Measurements from ENCODE around the gene ENHO. TPM values are rescaled to one million over a fixed set of nuclear protein-coding genes. Genes with fewer than 3 reads are reported as not detected.
A peak's percentile ranks its signal among the peaks of the same experiment; 100 is the strongest.

Gene ENHO
- total RNA-seq, 1 donor from 2014 or later, result not detected

DNA sequence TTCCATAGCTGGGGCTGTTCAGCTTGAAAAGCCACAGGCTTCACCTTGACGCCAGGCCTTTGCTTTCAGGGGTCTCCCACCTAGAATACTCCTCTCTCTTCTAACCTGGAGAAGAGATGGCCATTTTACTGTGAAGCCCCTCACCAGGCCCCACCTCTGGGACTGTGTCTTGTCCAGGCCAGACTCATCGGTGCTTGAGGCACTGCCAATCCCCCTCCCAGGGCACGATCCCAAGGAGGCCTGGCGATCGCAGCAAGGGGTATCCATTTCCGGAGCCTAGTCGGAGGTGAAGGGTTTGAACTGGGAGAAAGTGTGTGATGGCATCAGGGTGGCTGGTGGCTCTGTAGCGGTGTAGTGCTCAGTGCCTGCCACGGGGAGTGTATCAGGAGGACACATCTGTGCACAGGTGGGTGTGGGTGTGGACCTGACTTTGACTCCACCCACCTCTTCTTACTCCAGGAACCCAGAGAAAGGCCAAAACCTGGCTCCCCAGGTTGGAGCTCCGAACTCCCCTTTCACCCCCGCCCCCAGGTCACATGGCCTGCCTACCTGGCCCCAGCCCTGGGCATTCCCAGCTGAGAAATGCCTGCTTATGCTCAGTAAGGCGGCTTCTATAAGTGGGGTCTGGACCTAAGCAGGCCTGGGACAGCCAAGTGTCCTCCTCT, 27.4 kb upstream of the ENHO start:
- no peak for DNase-seq (ENCODE audit: extremely low spot score in 2 of 2)
- no peaks in the 10 kb centered on the region for H3K9me3 ChIP-seq
- TF ChIP-seq POLR2A (IDR thresholded peaks at IDR 0.05) (no peak), POLR2AphosphoS5 (IDR thresholded peaks at IDR 0.05; ENCODE audit: insufficient read depth in 1 of 2, low read depth in 1 of 2) (no peak)
- TF ChIP-seq, protein P1, sequence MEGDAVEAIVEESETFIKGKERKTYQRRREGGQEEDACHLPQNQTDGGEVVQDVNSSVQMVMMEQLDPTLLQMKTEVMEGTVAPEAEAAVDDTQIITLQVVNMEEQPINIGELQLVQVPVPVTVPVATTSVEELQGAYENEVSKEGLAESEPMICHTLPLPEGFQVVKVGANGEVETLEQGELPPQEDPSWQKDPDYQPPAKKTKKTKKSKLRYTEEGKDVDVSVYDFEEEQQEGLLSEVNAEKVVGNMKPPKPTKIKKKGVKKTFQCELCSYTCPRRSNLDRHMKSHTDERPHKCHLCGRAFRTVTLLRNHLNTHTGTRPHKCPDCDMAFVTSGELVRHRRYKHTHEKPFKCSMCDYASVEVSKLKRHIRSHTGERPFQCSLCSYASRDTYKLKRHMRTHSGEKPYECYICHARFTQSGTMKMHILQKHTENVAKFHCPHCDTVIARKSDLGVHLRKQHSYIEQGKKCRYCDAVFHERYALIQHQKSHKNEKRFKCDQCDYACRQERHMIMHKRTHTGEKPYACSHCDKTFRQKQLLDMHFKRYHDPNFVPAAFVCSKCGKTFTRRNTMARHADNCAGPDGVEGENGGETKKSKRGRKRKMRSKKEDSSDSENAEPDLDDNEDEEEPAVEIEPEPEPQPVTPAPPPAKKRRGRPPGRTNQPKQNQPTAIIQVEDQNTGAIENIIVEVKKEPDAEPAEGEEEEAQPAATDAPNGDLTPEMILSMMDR (IDR thresholded peaks at IDR 0.05), result no peak
- no peaks in the 10 kb centered on the region for H3K27me3 ChIP-seq
- H3K27ac ChIP-seq, result no peak overlapping the region
- intact Hi-C loops (cut with DNase I), result no loop called here
- no peaks in the 10 kb centered on the region for H3K36me3 ChIP-seq
- H3K4me1 ChIP-seq, result peaks cover 6% of the 10 kb centered on the region
- no peak overlapping the region for H3K4me3 ChIP-seq

DNA sequence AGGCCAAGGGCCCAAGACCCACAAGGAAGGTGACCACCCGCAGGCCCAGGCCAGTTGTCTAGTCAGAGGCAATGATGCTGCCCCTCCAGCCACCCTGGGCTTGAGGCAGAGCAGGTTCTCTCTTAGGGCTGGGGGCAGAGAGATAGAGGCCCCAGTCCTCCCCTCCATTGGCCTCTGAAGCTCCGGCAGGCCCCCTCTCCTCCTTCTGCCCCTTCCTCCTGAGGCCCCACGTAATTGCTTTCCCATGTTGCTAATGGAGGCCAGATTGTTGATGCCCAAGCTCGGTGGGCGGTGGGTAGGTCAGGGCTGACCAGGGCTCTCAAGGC, 26.6 kb upstream of the ENHO start:
- Histone ChIP-seq H3K4me1 (no peaks in the 10 kb centered on the region), H3K36me3 (no peaks in the 10 kb centered on the region), H3K27ac (no peak overlapping the region), H3K4me3 (no peak overlapping the region), H3K27me3 (no peaks in the 10 kb centered on the region), H3K9me3 (no peaks in the 10 kb centered on the region)
- TF ChIP-seq POLR2A (IDR thresholded peaks at IDR 0.05), result no peak
- TF ChIP-seq, protein P1 (IDR thresholded peaks at IDR 0.05), result no peak
- TF ChIP-seq POLR2AphosphoS5 (IDR thresholded peaks at IDR 0.05; ENCODE audit: insufficient read depth in 1 of 2, low read depth in 1 of 2), result no peak
- no peak for DNase-seq (ENCODE audit: extremely low spot score in 2 of 2)
- intact Hi-C loops (cut with DNase I), result loop anchor here (2.0 to 5.0 kb wide), 2 partner anchors 43 to 53 kb away; no protein-coding TSS in a partner anchor

DNA sequence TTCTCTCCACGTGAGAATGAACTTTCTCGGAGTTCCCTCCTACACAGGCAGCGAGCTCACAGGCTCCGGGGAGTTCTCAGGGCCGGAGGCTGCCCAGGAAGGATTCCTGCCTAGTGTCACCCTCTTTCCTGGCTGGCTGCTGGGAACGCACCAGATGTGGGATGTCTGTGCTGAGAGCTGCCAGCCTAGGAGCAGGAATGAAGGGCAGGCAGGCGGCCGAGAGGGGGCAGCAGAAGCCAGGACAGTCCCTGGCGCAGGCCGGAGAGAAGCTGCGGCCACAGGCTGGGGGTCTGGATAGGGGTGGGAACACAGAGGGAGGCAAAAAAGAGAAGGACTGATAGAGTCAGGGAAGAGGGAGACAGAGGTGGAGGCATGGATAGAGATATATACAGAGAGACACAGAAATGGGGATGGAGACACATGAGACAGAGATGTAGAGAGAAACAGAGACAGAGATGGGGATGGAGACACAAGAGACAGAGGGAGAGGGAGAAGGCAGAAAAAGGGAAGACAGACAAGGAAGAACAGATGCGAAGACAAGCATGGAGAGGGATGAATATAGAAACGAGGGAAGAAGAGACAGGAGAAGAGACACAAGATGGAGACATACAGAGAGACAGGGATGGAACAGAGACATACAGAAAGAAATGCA, 25.3 kb upstream of the ENHO start:
- Histone ChIP-seq H3K36me3 (no peaks in the 10 kb centered on the region), H3K27ac (no peak overlapping the region), H3K4me1 (no peaks in the 10 kb centered on the region), H3K9me3 (no peaks in the 10 kb centered on the region), H3K27me3 (no peaks in the 10 kb centered on the region), H3K4me3 (no peak overlapping the region)
- intact Hi-C loops (cut with DNase I), result loop anchor here (2.0 to 5.0 kb wide), 2 partner anchors 44 to 55 kb away; no protein-coding TSS in a partner anchor
- DNase-seq (ENCODE audit: extremely low spot score in 2 of 2), result no peak
- TF ChIP-seq, protein P1 (IDR thresholded peaks at IDR 0.05), result peak; percentile 68 to 84 (median 69)
- TF ChIP-seq POLR2A (IDR thresholded peaks at IDR 0.05) (no peak), POLR2AphosphoS5 (IDR thresholded peaks at IDR 0.05; ENCODE audit: insufficient read depth in 1 of 2, low read depth in 1 of 2) (peak in 1 of 2 donors; percentile 61)

DNA sequence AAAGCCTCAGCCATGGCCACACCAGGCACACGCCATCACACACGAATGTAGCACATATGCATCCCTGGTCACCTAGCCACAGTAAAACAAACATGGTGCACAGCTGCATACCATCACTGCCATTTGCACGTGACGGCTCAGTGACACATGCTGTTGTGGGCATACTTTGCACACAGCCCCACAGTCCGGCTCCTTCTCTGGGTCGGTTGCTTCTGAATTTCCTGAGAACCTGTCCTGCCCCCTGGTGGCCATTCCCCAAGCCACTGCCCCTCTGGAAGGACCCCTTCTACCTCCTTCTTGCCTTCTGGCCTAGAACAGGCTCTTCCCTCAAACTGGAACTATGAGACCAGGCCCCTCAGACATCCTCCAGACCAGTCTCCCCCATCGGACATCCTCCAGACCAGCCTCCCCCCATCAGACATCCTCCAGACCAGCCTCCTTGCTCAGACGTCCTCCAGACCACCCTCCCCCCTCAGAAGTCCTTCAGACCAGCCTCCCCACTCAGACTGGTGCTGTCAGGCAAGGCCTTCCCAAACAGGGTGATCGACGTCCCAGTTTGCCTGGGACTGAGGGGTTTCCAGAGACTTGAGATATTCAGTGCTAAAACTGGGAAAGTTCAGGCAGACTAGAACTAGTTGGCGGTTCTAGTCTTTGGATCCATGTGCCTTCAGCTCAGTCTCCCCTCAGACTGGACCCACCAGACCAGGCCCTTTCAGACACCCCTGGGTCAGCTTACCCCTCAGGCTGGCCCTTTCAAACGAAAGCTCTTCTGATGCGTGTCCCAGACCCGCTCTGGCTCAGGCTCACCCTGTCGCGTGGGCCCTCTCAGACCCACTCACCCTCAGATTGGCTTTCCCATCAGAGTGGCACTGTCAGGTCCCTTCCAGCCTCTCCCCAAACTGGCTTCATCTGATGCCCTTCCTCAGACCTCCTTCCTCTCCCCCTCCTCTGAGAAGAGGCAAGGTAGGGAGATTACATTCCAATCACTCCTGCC, 24.3 kb upstream of the ENHO start:
- no peak overlapping the region for H3K4me3 ChIP-seq
- intact Hi-C loops (cut with DNase I), result loop anchor here (5.0 kb wide), 1 partner anchor 45 kb away; no protein-coding TSS in a partner anchor

More for the DNA sequence above, 24.3 kb upstream of the ENHO start:
- no peak overlapping the region for H3K27ac ChIP-seq
- no peaks in the 10 kb centered on the region for H3K27me3 ChIP-seq
- no peaks in the 10 kb centered on the region for H3K36me3 ChIP-seq
- H3K9me3 ChIP-seq, result no peaks in the 10 kb centered on the region
- no peak for DNase-seq (ENCODE audit: extremely low spot score in 2 of 2)
- H3K4me1 ChIP-seq, result no peaks in the 10 kb centered on the region
- no peak for TF ChIP-seq POLR2A (IDR thresholded peaks at IDR 0.05)
- no peak for TF ChIP-seq POLR2AphosphoS5 (IDR thresholded peaks at IDR 0.05; ENCODE audit: insufficient read depth in 1 of 2, low read depth in 1 of 2)
- TF ChIP-seq, protein P1 (IDR thresholded peaks at IDR 0.05), result peak in 2 of 3 experiments; percentile 35 to 54

Data from vagina (tissue), 2 donors.